Measurements from ENCODE around the gene SGPP2.

DNA sequence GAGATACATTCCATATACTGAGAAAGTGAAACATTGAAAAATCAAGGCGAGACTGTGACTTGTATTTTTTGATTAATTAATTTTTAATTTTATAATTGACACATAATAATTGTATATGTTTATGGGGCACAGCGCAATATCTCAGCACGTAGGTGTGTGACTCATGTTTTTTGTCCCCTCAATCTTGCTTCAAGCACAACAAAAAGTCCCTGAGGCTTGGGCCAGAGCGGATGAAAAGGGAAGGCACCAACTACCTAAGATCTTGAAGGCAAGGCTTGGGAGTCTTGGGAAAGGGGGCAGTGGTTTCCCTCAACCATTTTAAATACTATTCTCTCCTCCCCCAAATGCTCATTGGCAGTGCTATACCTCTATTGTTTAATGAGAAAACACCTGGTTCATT lies 9.9 kb downstream of the SGPP2 start:
- TF ChIP-seq, protein P1, sequence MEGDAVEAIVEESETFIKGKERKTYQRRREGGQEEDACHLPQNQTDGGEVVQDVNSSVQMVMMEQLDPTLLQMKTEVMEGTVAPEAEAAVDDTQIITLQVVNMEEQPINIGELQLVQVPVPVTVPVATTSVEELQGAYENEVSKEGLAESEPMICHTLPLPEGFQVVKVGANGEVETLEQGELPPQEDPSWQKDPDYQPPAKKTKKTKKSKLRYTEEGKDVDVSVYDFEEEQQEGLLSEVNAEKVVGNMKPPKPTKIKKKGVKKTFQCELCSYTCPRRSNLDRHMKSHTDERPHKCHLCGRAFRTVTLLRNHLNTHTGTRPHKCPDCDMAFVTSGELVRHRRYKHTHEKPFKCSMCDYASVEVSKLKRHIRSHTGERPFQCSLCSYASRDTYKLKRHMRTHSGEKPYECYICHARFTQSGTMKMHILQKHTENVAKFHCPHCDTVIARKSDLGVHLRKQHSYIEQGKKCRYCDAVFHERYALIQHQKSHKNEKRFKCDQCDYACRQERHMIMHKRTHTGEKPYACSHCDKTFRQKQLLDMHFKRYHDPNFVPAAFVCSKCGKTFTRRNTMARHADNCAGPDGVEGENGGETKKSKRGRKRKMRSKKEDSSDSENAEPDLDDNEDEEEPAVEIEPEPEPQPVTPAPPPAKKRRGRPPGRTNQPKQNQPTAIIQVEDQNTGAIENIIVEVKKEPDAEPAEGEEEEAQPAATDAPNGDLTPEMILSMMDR (conservative IDR thresholded peaks at IDR 0.05; ENCODE audit: low read length), result no peak
- no peak for TF ChIP-seq EZH2phosphoT487 (IDR thresholded peaks at IDR 0.05; ENCODE audit: borderline replicate concordance, low read depth, low read length)
